Measurements from ENCODE around the gene NBAS. TPM values are rescaled to one million over a fixed set of nuclear protein-coding genes. Genes with fewer than 3 reads are reported as not detected.

NBAS gene
- polyA plus RNA-seq, 1 of the 3 experiments (the other 2 are of a cell fraction): 12.0 TPM

DNA sequence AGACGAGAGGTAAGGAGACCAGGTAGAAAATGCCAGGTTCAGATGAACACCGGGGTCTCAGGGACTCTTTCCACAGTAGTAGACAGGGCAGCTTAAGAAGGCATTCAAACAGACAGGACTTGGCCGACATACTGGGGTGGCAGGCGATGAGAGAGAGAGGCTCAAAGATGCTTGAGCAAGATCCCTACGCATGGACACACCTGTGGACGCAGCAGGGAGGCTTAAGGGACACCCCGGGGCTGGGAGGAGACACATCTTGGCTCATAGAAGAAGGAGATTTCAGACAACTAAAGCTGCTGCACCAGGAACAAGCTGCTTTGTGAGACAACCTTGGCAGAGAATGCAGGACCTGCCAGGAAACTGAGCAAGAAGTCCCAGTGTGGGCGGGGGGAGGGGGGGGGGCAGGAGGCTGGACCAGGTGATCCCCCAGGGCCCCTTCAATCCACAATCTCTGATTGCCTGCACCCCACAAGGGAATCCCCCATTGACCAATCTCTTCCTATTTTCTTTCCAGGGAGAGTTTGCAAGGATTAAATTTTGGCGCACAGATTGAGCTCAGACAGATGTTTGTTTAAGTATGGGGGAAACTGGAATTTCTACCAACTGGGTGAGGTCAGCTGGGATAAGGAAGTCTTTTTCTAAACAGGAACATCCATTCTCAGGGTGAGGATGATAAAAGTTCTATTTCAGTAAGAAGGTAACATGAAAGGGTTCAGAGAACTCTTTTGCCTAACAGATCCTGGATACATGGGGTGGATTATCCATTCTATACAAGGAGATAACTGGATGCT lies 400.7 kb downstream of the NBAS start:
- H3K27me3 ChIP-seq (ENCODE audit: insufficient read depth): no peaks in the 10 kb centered on the region
- no peaks in the 10 kb centered on the region for H3K9me2 ChIP-seq
- DNase-seq: no peak
- H3K79me2 ChIP-seq (ENCODE audit: insufficient read depth): no peaks in the 10 kb centered on the region
- H3F3A ChIP-seq (replicated peaks; ENCODE audit: insufficient read depth): no peaks in the 10 kb centered on the region
- 59% methylated on average over 9 of the region's 9 CpGs for WGBS (ENCODE audit: low lambda C conversion rate)
- POLR2A ChIA-PET: no interaction called here
- H2AFZ ChIP-seq (ENCODE audit: low read depth): no peak overlapping the region
- H3K36me3 ChIP-seq (replicated peaks in 1 of 2; ENCODE audit: control insufficient read depth in 1 of 2, insufficient read depth in 2 of 2, low read length in 1 of 2): no peaks in the 10 kb centered on the region
- H3K9me3 ChIP-seq: no peaks in the 10 kb centered on the region
- CTCF ChIA-PET: interaction anchor here (0.6 to 3.5 kb wide), 20 partner anchors 9 to 1578 kb away, joined by 3 to 18 read pairs (median 3); no protein-coding TSS in a partner anchor
- no peak overlapping the region for H3K9ac ChIP-seq
- H4K20me1 ChIP-seq (ENCODE audit: insufficient read depth): no peaks in the 10 kb centered on the region
- no peak overlapping the region for H3K4me3 ChIP-seq (ENCODE audit: low read depth in 2 of 2, low read length in 1 of 2)
- H3K4me1 ChIP-seq (ENCODE audit: control insufficient read depth in 1 of 2, insufficient read depth in 2 of 2, low read depth in 1 of 2, low read length in 1 of 2): no peaks in the 10 kb centered on the region; a peak in 1 of 4 replicates
- H3K4me2 ChIP-seq: no peak overlapping the region
- TF ChIP-seq EZH2phosphoT487 (IDR thresholded peaks at IDR 0.05; ENCODE audit: borderline replicate concordance, low read depth) (no peak), ELF1 (IDR thresholded peaks at IDR 0.05) (no peak), SIN3A (IDR thresholded peaks at IDR 0.05; ENCODE audit: borderline replicate concordance, low read depth, low read length) (no peak), FOSL2 (IDR thresholded peaks at IDR 0.05; ENCODE audit: borderline replicate concordance, low read depth) (no peak), CHD2 (IDR thresholded peaks at IDR 0.05; ENCODE audit: low read length, partially characterized antibody) (no peak)
- TF ChIP-seq, protein P1, sequence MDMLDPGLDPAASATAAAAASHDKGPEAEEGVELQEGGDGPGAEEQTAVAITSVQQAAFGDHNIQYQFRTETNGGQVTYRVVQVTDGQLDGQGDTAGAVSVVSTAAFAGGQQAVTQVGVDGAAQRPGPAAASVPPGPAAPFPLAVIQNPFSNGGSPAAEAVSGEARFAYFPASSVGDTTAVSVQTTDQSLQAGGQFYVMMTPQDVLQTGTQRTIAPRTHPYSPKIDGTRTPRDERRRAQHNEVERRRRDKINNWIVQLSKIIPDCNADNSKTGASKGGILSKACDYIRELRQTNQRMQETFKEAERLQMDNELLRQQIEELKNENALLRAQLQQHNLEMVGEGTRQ (IDR thresholded peaks at IDR 0.05; ENCODE audit: borderline replicate concordance, low read depth, low read length): no peak
- TF ChIP-seq, protein P2, sequence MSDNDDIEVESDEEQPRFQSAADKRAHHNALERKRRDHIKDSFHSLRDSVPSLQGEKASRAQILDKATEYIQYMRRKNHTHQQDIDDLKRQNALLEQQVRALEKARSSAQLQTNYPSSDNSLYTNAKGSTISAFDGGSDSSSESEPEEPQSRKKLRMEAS (IDR thresholded peaks at IDR 0.05; ENCODE audit: low read depth): no peak
- no peak overlapping the region for H3K27ac ChIP-seq (ENCODE audit: low read depth in 2 of 2, low read length in 1 of 2)

DNA sequence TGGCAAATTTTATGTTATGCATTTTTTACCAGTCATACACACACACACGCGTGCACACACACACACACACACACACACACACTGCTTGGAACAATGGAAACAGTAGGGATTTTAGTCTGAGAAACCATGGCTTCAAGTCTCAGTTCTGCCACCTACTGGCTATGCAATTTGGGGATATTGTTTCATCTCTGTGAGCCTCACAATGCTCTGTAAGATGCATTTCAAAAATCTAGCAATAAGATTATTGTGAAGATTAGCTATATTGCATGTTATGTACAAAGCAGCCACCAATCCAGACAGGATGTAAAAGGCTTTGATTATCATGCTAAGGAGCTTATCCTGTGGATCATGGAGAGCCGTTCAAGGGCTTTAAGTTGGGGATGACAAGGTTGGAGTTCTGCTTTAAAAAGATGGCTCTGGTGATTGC lies 401.4 kb downstream of the NBAS start:
- Histone ChIP-seq H3K9me3 (no peaks in the 10 kb centered on the region), H3K4me2 (no peak overlapping the region), H3K9ac (no peak overlapping the region), H4K20me1 (ENCODE audit: insufficient read depth) (no peaks in the 10 kb centered on the region), H3K4me1 (ENCODE audit: control insufficient read depth in 1 of 2, insufficient read depth in 2 of 2, low read depth in 1 of 2, low read length in 1 of 2) (no peaks in the 10 kb centered on the region; a peak in 1 of 4 replicates), H3K27me3 (ENCODE audit: insufficient read depth) (no peaks in the 10 kb centered on the region), H3K27ac (ENCODE audit: low read depth in 2 of 2, low read length in 1 of 2) (no peak overlapping the region), H3F3A (replicated peaks; ENCODE audit: insufficient read depth) (no peaks in the 10 kb centered on the region), H2AFZ (ENCODE audit: low read depth) (no peak overlapping the region), H3K9me2 (no peaks in the 10 kb centered on the region), H3K79me2 (ENCODE audit: insufficient read depth) (no peaks in the 10 kb centered on the region), H3K36me3 (replicated peaks in 1 of 2; ENCODE audit: control insufficient read depth in 1 of 2, insufficient read depth in 2 of 2, low read length in 1 of 2) (no peaks in the 10 kb centered on the region), H3K4me3 (ENCODE audit: low read depth in 2 of 2, low read length in 1 of 2) (no peak overlapping the region)
- ChIA-PET CTCF (interaction anchor here (0.6 to 3.5 kb wide), 17 partner anchors 10 to 525 kb away, joined by 3 to 18 read pairs (median 3); no protein-coding TSS in a partner anchor), POLR2A (no interaction called here)
- WGBS (ENCODE audit: low lambda C conversion rate): 30% methylated on average over 3 of the region's 3 CpGs
- peak; percentile 53 for DNase-seq
- TF ChIP-seq RAD21 (IDR thresholded peaks at IDR 0.05; ENCODE audit: low read length): peak; percentile 76
- TF ChIP-seq SIN3A (IDR thresholded peaks at IDR 0.05; ENCODE audit: borderline replicate concordance, low read depth, low read length): no peak
- TF ChIP-seq MEF2A (IDR thresholded peaks at IDR 0.05; ENCODE audit: borderline replicate concordance, low read depth): no peak
- TF ChIP-seq CHD2 (IDR thresholded peaks at IDR 0.05; ENCODE audit: low read length, partially characterized antibody): no peak
- TF ChIP-seq POLR2AphosphoS5 (IDR thresholded peaks at IDR 0.05; ENCODE audit: low read depth, low read length): no peak
- TF ChIP-seq, protein P2 (IDR thresholded peaks at IDR 0.05; ENCODE audit: low read depth): no peak
- no peak for TF ChIP-seq RCOR1 (IDR thresholded peaks at IDR 0.05; ENCODE audit: low read length)
- peak; percentile 73 for TF ChIP-seq SMC3 (IDR thresholded peaks at IDR 0.05; ENCODE audit: low read depth, low read length)
- no peak for TF ChIP-seq TEAD4 (IDR thresholded peaks at IDR 0.05; ENCODE audit: borderline replicate concordance, insufficient read depth)
- TF ChIP-seq, protein P3, sequence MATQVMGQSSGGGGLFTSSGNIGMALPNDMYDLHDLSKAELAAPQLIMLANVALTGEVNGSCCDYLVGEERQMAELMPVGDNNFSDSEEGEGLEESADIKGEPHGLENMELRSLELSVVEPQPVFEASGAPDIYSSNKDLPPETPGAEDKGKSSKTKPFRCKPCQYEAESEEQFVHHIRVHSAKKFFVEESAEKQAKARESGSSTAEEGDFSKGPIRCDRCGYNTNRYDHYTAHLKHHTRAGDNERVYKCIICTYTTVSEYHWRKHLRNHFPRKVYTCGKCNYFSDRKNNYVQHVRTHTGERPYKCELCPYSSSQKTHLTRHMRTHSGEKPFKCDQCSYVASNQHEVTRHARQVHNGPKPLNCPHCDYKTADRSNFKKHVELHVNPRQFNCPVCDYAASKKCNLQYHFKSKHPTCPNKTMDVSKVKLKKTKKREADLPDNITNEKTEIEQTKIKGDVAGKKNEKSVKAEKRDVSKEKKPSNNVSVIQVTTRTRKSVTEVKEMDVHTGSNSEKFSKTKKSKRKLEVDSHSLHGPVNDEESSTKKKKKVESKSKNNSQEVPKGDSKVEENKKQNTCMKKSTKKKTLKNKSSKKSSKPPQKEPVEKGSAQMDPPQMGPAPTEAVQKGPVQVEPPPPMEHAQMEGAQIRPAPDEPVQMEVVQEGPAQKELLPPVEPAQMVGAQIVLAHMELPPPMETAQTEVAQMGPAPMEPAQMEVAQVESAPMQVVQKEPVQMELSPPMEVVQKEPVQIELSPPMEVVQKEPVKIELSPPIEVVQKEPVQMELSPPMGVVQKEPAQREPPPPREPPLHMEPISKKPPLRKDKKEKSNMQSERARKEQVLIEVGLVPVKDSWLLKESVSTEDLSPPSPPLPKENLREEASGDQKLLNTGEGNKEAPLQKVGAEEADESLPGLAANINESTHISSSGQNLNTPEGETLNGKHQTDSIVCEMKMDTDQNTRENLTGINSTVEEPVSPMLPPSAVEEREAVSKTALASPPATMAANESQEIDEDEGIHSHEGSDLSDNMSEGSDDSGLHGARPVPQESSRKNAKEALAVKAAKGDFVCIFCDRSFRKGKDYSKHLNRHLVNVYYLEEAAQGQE (IDR thresholded peaks at IDR 0.05; ENCODE audit: low read depth, low read length): no peak
- no peak for TF ChIP-seq MXI1 (IDR thresholded peaks at IDR 0.05; ENCODE audit: low read depth, low read length)
- no peak for TF ChIP-seq FOXJ3 (CRISPR knock-in tag; IDR thresholded peaks at IDR 0.05)
- TF ChIP-seq RFX5 (IDR thresholded peaks at IDR 0.05; ENCODE audit: low read length): no peak
- TF ChIP-seq, protein P4, sequence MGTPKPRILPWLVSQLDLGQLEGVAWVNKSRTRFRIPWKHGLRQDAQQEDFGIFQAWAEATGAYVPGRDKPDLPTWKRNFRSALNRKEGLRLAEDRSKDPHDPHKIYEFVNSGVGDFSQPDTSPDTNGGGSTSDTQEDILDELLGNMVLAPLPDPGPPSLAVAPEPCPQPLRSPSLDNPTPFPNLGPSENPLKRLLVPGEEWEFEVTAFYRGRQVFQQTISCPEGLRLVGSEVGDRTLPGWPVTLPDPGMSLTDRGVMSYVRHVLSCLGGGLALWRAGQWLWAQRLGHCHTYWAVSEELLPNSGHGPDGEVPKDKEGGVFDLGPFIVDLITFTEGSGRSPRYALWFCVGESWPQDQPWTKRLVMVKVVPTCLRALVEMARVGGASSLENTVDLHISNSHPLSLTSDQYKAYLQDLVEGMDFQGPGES (IDR thresholded peaks at IDR 0.05; ENCODE audit: low read depth, low read length): no peak
- TF ChIP-seq ELF1 (IDR thresholded peaks at IDR 0.05): no peak

All from SK-N-SH (cell line).